Spleen (tissue), 11 donors: ENCODE measurements around the gene DDRGK1. TPM values are rescaled to one million over a fixed set of nuclear protein-coding genes. Genes with fewer than 3 reads are reported as not detected.
A peak's percentile ranks its signal among the peaks of the same experiment; 100 is the strongest.

ENCODE experiments used
- DNase-seq: peaks from one replicate; pipeline ENCODE4 v3.0.0-alpha.2; 2020
- H3K27ac ChIP-seq, 8 donors: fragments of 200-600 bp; sonication (generic) in 7 of 8; 1 replicate in 4 of 8; 2 replicates in 4 of 8; pipeline versions ENCODE4 v1.5.0 to v1.8.0; 2016 to 2021; ENCODE audit warnings: inconsistent platforms in 4 of 8, mild to moderate bottlenecking in 4 of 8, moderate library complexity in 1 of 8
- H3K27me3 ChIP-seq, 7 donors: fragments of 200-600 bp; sonication (generic) in 6 of 7; replicated peaks in 1 of 7; 1 replicate in 4 of 7; 2 replicates in 3 of 7; pipeline versions ENCODE4 v1.5.0 to v1.8.0; 2016 to 2021; ENCODE audit warnings: inconsistent platforms in 3 of 7, mild to moderate bottlenecking in 1 of 7
- H3K36me3 ChIP-seq, 6 donors: fragments of 200-600 bp; sonication (generic) in 5 of 6; 1 replicate in 4 of 6; 2 replicates in 2 of 6; pipeline versions ENCODE4 v1.5.0 to v1.8.0; 2016 to 2021; ENCODE audit warnings: inconsistent platforms in 2 of 6
- H3K4me1 ChIP-seq, 6 donors: fragments of 200-600 bp; sonication (generic) in 5 of 6; 1 replicate in 3 of 6; 2 replicates in 3 of 6; pipeline versions ENCODE4 v1.5.0 to v1.8.0; 2016 to 2021; ENCODE audit warnings: inconsistent platforms in 3 of 6
- H3K4me3 ChIP-seq, 8 donors: fragments of 200-600 bp; sonication (generic) in 7 of 8; 1 replicate in 4 of 8; 2 replicates in 4 of 8; pipeline versions ENCODE4 v1.5.0 to v1.8.0; 2016 to 2021; ENCODE audit warnings: inconsistent platforms in 4 of 8, mild to moderate bottlenecking in 4 of 8, moderate library complexity in 2 of 8
- H3K9me3 ChIP-seq, 8 donors: fragments of 200-600 bp; sonication (generic) in 7 of 8; 1 replicate in 4 of 8; 2 replicates in 4 of 8; pipeline versions ENCODE4 v1.5.0 to v1.8.0; 2016 to 2021; ENCODE audit warnings: inconsistent platforms in 4 of 8
- POLR2A ChIP-seq, 3 donors: fragments of 450-650 bp; IDR thresholded peaks; one replicate each; pipeline ENCODE4 v1.5.1; 2017; ENCODE audit warnings: antibody characterized with exemption in 3 of 3, mild to moderate bottlenecking in 1 of 3
- POLR2AphosphoS5 ChIP-seq, 3 donors: sonication (generic); formaldehyde crosslinking; IDR thresholded peaks; one replicate each; pipeline ENCODE4 v1.5.1; 2017; ENCODE audit warnings: antibody characterized with exemption in 3 of 3
- WGBS, 5 donors: extraction: QIAGEN DNeasy Blood & Tissue Kit in 3 of 5; methylation state at CpG; one replicate each; pipeline versions ENCODE4 v1.1.5 to v1.1.7; 2013 to 2018; 5-methylcytosine and 5-hydroxymethylcytosine counted together
- intact Hi-C: fragments of 100-400 bp; cut with DNase I; formaldehyde crosslinking; loops from one replicate; pipeline ENCODE4 v1.15.0; 2023; ENCODE audit warnings: low total_unique reads
- polyA plus RNA-seq, 3 donors: library from polyadenylated mRNA; stranded (reverse); fragments of 200-250 nt; gene quantifications; one replicate each; pipeline ENCODE4 v1.2.1, GENCODE V29; 2013
- total RNA-seq, 7 donors: library from RNA; depleted of rRNA in 3 of 7; stranded (reverse); fragments of >200 nt in 3 of 7; fragmentation: NEBNext Ultra II Directional in 4 of 7; extraction: Animal tissue kit (Norgen Biotek cat#: 25700) in 4 of 7; gene quantifications; one replicate each; pipeline versions ENCODE4 v1.1.0 to v1.2.1, GENCODE V29; 2016 to 2021
- TF ChIP-seq, protein P1 (sequence below), 11 experiments: fragments of 200-600 bp in 7 of 11; fragments of 450-650 bp in 4 of 11; sonication (generic) in 4 of 11; IDR thresholded peaks in 8 of 11; conservative IDR thresholded peaks in 3 of 11; 1 replicate in 7 of 11; 2 replicates in 4 of 11; pipeline versions ENCODE4 v1.4.0 to v1.8.0; 2016 to 2021; ENCODE audit warnings: antibody characterized with exemption in 11 of 11, inconsistent platforms in 4 of 11, mild to moderate bottlenecking in 1 of 11
- donor health status: healthy with polysubstance abuse.
- donor health status: DM: no; HTN: no; CAD: no; lungs with moderate emphysema.
- donor health status: DM: no; HTN: no; CAD: no.
- donor health status: Bipolar disorder and iron deficiency.
- donor health status: healthy.
- donor health status: DM: no; HTN: no; CAD: no.
- donor health status: DM: yes; HTN: yes; CAD: no.

Gene DDRGK1
- total and polyA plus RNA-seq, 10 donors, result 25.6 to 53.7 (median 42.2) TPM

DNA sequence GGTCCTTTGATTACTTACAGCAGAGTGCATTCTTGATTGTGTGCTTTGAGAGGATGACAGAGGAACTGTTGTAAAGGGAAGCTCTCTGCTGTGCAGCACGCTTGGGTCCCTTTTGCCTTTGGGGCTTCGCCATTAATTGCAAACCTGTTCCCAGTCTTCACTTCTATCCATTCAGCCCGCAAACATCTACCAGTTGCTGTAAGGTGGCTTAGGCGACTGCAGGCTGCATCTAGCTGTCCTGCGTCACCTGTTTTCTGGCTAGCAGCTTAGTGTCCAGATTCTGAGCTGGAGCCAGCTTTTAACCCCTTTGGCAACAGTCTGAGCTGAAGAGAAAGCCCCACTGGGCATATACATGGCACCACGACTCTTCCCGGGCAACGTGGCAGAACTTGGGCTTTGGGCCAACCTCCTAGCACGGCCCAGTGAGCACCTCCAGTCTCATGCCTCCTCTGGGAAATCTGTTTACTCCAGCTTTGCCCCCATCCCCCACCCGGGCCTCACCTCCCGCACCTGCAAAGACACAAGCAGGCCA is 42.3 kb downstream of the DDRGK1 start:
- DNase-seq, result no peak
- WGBS, 5 donors, result 65 to 82% (median 69%) methylated on average over 11 of the region's 11 CpGs

DNA sequence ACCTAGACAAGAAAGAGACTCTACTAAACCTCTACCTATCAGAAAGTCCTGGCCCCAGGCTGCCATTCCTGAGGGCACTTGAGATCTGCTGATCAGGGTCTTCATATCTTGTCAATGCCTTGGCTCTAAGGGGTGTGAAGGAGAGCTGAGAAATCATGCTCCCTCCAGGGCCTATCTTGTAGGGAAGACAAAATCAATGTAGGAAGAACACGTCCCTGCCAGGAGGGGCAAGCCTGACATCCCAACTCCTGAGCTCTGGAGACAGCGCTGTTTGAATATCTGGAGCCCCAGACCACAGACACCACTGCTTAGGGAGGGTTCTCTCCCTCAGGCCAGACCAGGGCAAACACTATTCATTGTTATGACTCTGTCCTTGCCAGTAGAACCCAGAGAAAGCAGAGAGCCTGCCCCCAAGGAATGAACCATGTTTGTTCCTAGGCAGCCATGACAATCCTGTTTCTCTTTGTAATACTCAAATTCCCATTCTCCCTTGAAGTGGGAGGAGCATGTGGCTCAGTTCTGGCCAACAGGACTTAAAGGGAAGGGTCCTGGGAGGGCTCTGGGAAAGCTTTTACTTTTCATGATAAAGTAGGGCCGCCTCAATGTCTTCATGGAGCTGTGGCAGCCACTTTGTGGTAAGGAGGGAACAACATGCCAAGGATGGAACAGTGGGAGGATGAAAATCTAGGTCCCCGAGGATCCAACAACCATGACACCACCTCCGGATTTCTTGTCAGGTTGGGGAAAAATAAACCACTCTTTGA is 43.0 kb downstream of the DDRGK1 start:
- intact Hi-C loops, result no loop called here
- TF ChIP-seq POLR2A (IDR thresholded peaks at IDR 0.05) (no peak), POLR2AphosphoS5 (IDR thresholded peaks at IDR 0.05) (no peak)
- TF ChIP-seq, protein P1, sequence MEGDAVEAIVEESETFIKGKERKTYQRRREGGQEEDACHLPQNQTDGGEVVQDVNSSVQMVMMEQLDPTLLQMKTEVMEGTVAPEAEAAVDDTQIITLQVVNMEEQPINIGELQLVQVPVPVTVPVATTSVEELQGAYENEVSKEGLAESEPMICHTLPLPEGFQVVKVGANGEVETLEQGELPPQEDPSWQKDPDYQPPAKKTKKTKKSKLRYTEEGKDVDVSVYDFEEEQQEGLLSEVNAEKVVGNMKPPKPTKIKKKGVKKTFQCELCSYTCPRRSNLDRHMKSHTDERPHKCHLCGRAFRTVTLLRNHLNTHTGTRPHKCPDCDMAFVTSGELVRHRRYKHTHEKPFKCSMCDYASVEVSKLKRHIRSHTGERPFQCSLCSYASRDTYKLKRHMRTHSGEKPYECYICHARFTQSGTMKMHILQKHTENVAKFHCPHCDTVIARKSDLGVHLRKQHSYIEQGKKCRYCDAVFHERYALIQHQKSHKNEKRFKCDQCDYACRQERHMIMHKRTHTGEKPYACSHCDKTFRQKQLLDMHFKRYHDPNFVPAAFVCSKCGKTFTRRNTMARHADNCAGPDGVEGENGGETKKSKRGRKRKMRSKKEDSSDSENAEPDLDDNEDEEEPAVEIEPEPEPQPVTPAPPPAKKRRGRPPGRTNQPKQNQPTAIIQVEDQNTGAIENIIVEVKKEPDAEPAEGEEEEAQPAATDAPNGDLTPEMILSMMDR (IDR thresholded peaks at IDR 0.05 in 8 of 11, conservative IDR thresholded peaks at IDR 0.05 in 3 of 11), result no peak
- Histone ChIP-seq H3K9me3 (no peaks in the 10 kb centered on the region), H3K27me3 (peaks cover 0 to 22% (median 5%) of the 10 kb centered on the region in 7 donors), H3K4me3 (no peak overlapping the region), H3K36me3 (no peaks in the 10 kb centered on the region), H3K4me1 (peaks cover 21 to 51% (median 39%) of the 10 kb centered on the region in 6 donors), H3K27ac (no peak overlapping the region)
- WGBS, 5 donors, result 78 to 89% (median 82%) methylated on average over 5 of the region's 5 CpGs
- no peak for DNase-seq

More for the DNA sequence above, 42.3 kb downstream of the DDRGK1 start:
- Histone ChIP-seq H3K4me1 (peaks cover 18 to 44% (median 33%) of the 10 kb centered on the region in 6 donors), H3K27me3 (peaks cover 0 to 28% (median 11%) of the 10 kb centered on the region in 7 donors), H3K36me3 (no peaks in the 10 kb centered on the region), H3K27ac (no peak overlapping the region), H3K4me3 (no peak overlapping the region), H3K9me3 (no peaks in the 10 kb centered on the region)
- no peak for TF ChIP-seq POLR2A (IDR thresholded peaks at IDR 0.05)
- no peak for TF ChIP-seq POLR2AphosphoS5 (IDR thresholded peaks at IDR 0.05)
- TF ChIP-seq, protein P1 (IDR thresholded peaks at IDR 0.05 in 8 of 11, conservative IDR thresholded peaks at IDR 0.05 in 3 of 11), result no peak
- intact Hi-C loops, result no loop called here

DNA sequence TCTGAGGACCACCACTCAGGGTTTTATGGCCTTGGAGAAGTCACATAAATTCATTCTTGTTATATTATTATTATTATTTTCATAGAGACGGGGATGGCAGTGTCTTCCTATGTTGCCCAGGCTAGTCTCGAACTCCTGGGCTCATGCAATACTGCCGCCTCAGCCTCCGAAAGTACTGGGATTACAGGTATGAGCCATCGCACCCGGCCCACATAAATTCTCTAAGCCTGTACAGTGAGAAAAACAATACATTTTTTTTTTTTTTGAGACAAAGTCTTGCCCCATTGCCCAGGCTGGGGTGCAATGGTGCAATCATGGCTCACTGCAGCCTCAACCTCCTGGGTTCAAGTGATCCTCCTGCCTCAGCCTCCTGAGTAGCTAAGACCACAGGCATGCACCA is 44.1 kb downstream of the DDRGK1 start:
- H3K4me1 ChIP-seq, result peaks cover 21 to 53% (median 45%) of the 10 kb centered on the region in 6 donors
- intact Hi-C loops, result no loop called here
- H3K4me3 ChIP-seq, result peak overlapping the region in 6 of 8 donors; percentile 72 to 97 (median 88)
- peaks cover 0 to 9% (median 0%) of the 10 kb centered on the region in 6 donors for H3K36me3 ChIP-seq
- peaks cover 0 to 11% (median 0%) of the 10 kb centered on the region in 7 donors for H3K27me3 ChIP-seq
- DNase-seq, result no peak
- 87 to 93% (median 91%) methylated on average over 6 of the region's 6 CpGs for WGBS, 5 donors
- TF ChIP-seq, protein P1 (IDR thresholded peaks at IDR 0.05 in 8 of 11, conservative IDR thresholded peaks at IDR 0.05 in 3 of 11), result no peak
- TF ChIP-seq POLR2A (IDR thresholded peaks at IDR 0.05) (no peak), POLR2AphosphoS5 (IDR thresholded peaks at IDR 0.05) (no peak)
- no peaks in the 10 kb centered on the region for H3K9me3 ChIP-seq
- H3K27ac ChIP-seq, result peak overlapping the region in 4 of 8 donors; percentile 74 to 92 (median 92)

DNA sequence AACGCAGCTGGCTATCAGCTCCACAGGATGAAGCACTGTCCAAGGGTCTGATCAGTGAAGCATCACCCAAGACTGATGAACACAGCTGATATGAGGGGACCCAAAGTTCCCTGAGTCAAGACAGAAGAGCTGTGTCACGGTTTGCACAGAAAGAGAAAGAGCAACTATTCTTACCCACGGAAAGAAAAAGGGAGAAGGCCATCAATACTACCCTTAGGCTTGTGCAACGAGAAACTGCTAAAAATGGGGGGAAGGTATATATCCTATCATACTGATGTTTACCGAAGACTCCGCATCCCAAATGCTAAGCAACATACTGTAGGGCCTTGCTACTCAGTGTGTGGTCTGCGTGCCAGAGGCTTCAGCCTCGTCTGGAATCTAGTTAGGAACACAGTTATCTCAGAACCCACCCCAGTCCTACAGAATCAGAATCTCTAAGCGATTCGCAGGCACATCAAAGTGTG is 45.5 kb downstream of the DDRGK1 start:
- no peak for DNase-seq
- peaks cover 0 to 23% (median 6%) of the 10 kb centered on the region in 6 donors for H3K36me3 ChIP-seq
- H3K9me3 ChIP-seq, result no peaks in the 10 kb centered on the region
- intact Hi-C loops, result no loop called here
- 1 to 4% (median 2%) methylated on average over 9 to 10 of the region's 10 CpGs for WGBS, 5 donors
- peak overlapping the region; percentile 65 to 97 (median 88) for H3K4me3 ChIP-seq
- no peaks in the 10 kb centered on the region for H3K27me3 ChIP-seq
- H3K27ac ChIP-seq, result peak overlapping the region; percentile 74 to 93 (median 91)
- peaks cover 21 to 60% (median 46%) of the 10 kb centered on the region in 6 donors for H3K4me1 ChIP-seq
- TF ChIP-seq, protein P1 (IDR thresholded peaks at IDR 0.05 in 8 of 11, conservative IDR thresholded peaks at IDR 0.05 in 3 of 11), result no peak
- TF ChIP-seq POLR2AphosphoS5 (IDR thresholded peaks at IDR 0.05) (no peak), POLR2A (IDR thresholded peaks at IDR 0.05) (no peak)
